H54 (cell line): ENCODE measurements around the gene TNS3.

Experiments used
- DNase-seq: peaks from one replicate; pipeline ENCODE4 v3.0.0; 2011; ENCODE audit warnings: low spot score, mixed read lengths; ENCODE audit not compliant: insufficient read length
- FAIRE-seq: peaks from 3 replicates; lab custom pipeline; 2011; peaks lifted over from hg19 to GRCh38; lab: Jason Lieb, UNC
- POLR2A ChIP-seq: IDR thresholded peaks from 2 replicates; pipeline ENCODE4 v1.6.1; 2011; ENCODE audit warnings: low read depth, mild to moderate bottlenecking, low read length

Gene TNS3

DNA sequence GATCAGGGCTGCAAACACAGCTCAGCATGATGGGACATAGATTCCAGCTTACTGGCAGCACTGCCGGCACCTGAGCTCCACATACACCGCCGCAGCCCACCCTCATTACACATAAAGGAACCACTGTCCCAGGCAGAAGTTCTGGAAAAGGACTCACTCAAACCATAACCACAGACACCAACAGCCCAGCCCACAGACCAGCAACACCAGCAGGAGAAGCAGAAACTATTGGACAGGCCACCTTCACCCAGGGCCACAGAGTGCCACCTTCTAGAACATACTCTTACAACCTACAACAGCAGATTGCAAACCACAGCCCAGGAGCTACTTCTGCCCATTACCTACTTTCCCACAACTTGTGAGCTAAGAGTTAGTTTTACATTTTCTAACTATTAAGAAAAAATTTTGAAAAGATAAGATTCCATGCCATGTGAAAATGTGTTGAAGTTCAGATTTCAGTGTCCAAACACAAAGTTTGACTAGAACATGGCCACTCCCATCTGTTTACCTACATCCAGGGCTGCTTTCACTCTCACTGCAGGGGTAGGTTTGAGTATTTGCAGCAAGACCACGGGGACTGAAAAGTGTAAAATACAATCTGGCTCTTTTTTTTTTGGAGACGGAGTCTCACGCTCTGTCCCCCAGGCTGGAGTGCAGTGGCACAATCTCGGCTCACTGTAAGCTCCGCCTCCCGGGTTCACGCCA, 153.0 kb downstream of the TNS3 start:
- no peak for FAIRE-seq
- DNase-seq, result no peak
- TF ChIP-seq POLR2A, result no peak

- no peak for FAIRE-seq
- TF ChIP-seq POLR2A, result no peak
- DNase-seq, result no peak
Observed at GRCh38 chr7:47428052-47428767, 153.7 kb downstream of the TNS3 start.

- TF ChIP-seq POLR2A, result no peak
- DNase-seq (no peak), FAIRE-seq (no peak)
Observed at GRCh38 chr7:47427051-47427643, 154.8 kb downstream of the TNS3 start.

DNA sequence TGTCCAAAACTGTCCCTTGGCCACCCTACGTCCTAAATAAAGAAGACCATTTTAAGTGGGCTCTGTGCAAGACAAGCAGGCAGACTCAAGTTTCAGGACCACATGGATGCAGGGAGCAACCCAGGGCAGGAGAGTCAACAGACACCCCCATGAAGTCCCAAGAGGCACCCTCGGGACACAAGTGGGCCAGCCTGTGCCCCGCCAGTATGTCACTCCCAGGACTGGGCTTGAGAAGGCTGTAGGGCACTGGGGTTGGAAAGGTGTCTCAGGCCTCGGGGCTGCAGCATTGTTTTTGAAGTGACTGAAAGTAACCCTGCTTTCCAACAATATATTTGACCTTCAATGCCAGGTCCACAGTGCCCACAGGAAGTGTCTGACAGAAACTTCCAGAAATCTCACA, 157.4 kb downstream of the TNS3 start:
- DNase-seq, result no peak
- TF ChIP-seq POLR2A, result no peak
- FAIRE-seq, result no peak

- no peak for FAIRE-seq
- no peak for TF ChIP-seq POLR2A
- no peak for DNase-seq
Observed at GRCh38 chr7:47423196-47423595, 158.7 kb downstream of the TNS3 start.

DNA sequence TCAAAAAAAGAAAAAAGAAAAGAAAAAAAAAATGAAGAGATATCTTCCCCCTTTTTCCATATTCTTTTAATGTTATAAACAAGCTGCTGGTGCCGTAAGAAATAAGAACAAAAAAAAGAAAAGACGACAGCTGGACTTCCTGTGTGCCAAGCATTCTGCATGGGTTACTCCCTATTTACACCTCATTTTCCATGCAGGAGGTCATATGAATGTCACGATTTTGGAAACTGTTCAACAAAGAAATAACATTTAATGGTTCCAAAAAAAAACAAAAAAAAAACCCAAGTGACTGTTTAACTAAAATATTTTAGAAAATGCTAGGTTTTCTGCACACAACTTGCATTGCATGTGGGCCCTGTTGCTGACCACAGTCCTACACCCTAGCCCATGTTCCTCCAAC, 159.3 kb downstream of the TNS3 start:
- no peak for TF ChIP-seq POLR2A
- FAIRE-seq, result no peak

DNA sequence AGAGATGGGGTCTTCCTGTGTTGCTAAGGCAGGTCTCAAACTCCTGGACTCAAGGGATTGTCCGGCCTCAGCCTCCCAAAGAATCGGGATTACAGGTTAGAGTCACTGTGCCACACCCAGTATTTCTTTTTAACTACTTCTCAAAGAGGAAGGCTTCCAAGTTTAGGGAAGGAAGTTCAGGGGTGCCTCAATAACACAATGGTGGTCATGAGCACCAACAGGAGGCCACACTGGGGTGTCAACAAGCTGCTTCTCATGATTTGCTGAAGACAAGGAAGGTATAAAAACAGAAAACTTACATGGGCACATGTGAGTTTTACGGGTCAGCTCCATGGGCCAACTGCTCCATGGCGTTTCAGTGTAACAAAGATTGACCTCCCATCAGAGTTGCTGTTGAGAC, 160.5 kb downstream of the TNS3 start:
- FAIRE-seq, result no peak
- DNase-seq, result no peak
- no peak for TF ChIP-seq POLR2A

More for the DNA sequence above, 159.3 kb downstream of the TNS3 start:
- DNase-seq, result no peak

DNA sequence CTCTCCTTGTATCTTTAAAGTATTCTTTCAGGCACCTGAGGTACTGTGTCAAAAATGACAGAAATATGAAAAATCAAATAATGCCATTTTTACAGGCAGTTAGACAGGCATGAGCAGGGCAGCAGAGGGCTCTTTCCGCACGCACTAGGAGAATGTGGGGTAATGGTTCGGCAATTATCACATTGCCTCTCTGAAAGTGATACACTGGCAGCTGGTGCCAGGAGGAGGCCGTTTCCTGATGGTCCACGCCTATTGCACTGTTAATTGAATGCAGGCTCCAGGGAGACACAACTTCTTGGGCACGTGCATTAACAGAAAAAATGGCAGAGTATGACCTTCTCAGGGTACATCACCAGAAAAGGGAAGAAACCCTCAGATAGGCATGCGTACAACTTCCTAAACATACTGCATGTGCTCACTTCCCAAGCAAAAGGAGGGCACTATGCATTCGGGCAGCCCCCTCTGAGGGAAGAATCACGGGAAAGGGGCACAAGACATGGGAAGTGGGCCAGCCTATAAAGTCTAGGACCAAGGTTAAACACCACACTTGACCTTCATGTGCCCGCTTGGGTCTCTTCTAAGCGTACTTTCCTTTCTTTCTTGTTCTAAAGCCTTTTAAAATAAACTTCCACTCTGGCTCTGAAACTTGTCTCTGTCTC, 161.7 kb downstream of the TNS3 start:
- no peak for TF ChIP-seq POLR2A
- FAIRE-seq (no peak), DNase-seq (no peak)

DNA sequence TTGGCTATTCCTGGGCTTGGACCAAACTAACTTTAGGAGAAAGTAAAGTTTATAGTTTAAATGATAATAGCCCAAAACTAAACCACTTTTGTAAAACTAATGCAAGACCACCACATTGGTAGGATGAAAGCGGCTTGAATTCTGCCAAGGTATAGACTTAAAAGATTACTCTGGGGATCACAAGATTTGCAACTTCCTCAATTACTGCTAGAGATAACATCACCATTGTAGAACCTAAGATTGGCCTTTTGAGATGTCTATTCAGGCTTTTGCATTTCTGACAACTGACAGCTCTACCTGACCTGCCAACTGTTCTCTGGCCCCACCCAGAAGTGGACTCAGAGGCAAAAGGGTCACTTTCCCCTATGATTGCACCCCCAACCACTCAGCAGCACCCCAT, 162.4 kb downstream of the TNS3 start:
- no peak for TF ChIP-seq POLR2A
- FAIRE-seq, result no peak
- DNase-seq, result no peak

DNA sequence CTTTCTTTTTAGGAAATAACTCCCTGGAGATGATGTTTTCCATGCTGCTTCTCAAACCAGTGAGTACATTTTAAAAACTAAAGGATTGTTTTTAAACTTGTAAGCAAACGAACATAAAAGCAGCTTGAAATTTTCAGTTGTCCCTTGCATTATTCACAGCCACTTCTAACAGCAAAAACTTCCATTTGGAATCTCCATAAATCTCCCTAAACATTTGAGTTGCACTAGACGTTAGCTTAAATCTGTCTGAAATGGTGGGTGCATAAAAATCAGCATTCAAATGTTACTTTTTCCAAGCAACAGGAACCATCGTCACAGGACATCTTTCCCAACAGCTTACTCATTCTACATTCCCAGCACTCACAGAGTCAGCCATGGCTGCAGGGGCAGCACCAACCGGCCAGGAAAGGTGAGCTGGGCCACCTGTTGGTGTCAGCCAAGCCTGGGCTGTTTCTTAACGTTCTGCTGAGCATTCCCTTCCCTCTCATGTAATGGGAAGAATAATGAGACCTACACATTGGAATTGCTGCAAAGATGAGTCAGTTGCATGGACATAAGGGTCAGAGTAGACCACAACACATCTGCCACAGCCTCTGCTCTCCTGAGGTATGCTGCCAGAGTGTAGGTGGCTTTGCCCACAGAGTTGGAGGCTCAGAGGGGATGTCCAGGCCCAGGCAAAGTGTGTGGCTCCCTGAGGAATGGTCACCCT, 163.2 kb downstream of the TNS3 start:
- no peak for TF ChIP-seq POLR2A
- DNase-seq (peak; percentile 48), FAIRE-seq (no peak)

DNA sequence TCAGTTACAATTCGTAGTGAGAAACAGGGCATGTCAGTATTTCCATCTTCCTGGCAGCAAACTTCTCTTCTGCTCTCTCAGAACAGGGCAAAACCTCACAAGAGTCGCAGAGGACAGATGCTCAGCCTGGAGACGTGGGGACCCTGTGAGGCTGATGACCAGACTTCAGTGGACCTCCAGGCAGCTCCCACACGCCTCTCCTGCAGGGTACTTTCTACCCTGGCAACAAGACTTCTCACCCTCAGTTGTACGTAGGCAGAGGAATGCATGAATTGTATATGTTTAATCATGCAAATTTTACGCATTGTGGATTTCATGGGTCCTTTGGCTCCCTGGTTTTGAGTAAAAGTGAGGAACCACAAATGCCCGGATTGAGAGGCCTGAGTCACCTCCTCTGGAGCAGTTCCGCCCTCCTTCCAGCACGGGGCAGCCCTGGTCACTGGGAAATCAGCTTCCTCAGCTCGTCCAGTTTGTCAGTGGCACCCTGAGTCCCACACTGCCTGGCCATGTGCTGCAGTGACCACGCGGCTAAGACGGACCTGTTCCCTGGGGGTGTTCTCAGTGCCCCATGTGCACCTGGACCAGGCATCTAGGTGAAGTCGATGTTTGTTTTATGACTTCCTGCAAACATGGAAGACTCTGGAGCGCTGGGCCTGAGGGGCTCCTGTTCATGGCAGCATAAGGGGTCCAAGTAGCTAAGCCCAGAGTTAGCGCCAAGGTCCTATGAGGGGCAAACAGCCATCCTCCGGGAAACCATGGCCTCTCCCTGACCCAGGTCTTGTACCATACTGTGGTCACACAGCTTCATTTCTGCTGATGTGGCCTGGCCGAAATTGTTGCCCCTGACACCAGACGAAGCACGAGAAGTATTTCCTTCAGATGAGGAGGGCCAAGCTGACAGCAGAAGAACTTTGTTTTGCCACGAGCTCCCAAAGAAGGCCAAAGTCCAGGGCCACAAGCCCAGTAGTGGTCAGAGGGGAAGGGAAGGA, 165.1 kb downstream of the TNS3 start:
- no peak for TF ChIP-seq POLR2A
- FAIRE-seq (no peak), DNase-seq (no peak)
